Effector memory CD8-positive, alpha-beta T cell (primary cell): Measurements from ENCODE around the gene KLHDC10.
"Not testable (repeated sequence)": the region's sequence is repeated elsewhere in the genome, so short reads cannot be mapped to it uniquely, and the experiment has no call there.

Experiments used
- ATAC-seq: fragments of 150-1000 bp; cut with Tn5 transposase; replicated peaks from 2 replicates; pipeline ENCODE4 v1.10.0; 2021; ENCODE audit warnings: mild to moderate bottlenecking, moderate library complexity
- DNase-seq, 3 experiments: peaks; one replicate each; pipeline ENCODE4 v3.0.0; 2021
- H3K27ac Mint-ChIP-seq, 2 donors: one replicate each; pipeline ENCODE4 v1.8.0; 2022; ENCODE audit warnings: mild to moderate bottlenecking in 2 of 2, mixed read lengths in 2 of 2, moderate library complexity in 2 of 2
- H3K27me3 Mint-ChIP-seq, 2 donors: one replicate each; pipeline ENCODE4 v1.8.0; 2022; ENCODE audit warnings: mixed read lengths in 2 of 2
- H3K36me3 Mint-ChIP-seq: one replicate; pipeline ENCODE4 v1.8.0; 2022; ENCODE audit warnings: mild to moderate bottlenecking, moderate library complexity, mixed read lengths; ENCODE audit not compliant: insufficient read depth
- H3K4me1 Mint-ChIP-seq, 2 donors: one replicate each; pipeline ENCODE4 v1.8.0; 2022; ENCODE audit warnings: low read depth in 2 of 2, mixed read lengths in 2 of 2
- H3K4me3 Mint-ChIP-seq, 2 donors: one replicate each; pipeline ENCODE4 v1.8.0; 2022; ENCODE audit warnings: mild to moderate bottlenecking in 2 of 2, mixed read lengths in 2 of 2, moderate library complexity in 2 of 2
- H3K9me3 Mint-ChIP-seq, 2 donors: one replicate each; pipeline ENCODE4 v1.8.0; 2022; ENCODE audit warnings: mixed read lengths in 2 of 2
- total RNA-seq, 9 experiments: gene quantifications; one replicate each; lab custom pipeline; 2026; lab: John Stamatoyannopoulos, UW

KLHDC10 gene
- total RNA-seq, result 21.5 to 55.4 (median 40.6) reads per million in 9 experiments

GRCh38 chr7:130069978-130070860 lies at the start of gene KLHDC10:
Gene KLHDC10 (plus strand): TSS chr7:130070534. CDS start chr7:130070644, 110 bp downstream.
- DNase-seq (peak; percentile 94 to 97 (median 96)), ATAC-seq (peak; percentile 92)
- peaks cover 8% of the 10 kb centered on the region for H3K36me3 Mint-ChIP-seq
- peaks cover 5 to 7% of the 10 kb centered on the region in 2 donors for H3K27me3 Mint-ChIP-seq
- peaks cover 30 to 39% of the 10 kb centered on the region in 2 donors for H3K4me1 Mint-ChIP-seq
- H3K27ac Mint-ChIP-seq, result peak within 1 kb of the TSS; percentile 75 to 86
- no peaks in the 10 kb centered on the region for H3K9me3 Mint-ChIP-seq
- H3K4me3 Mint-ChIP-seq, result peak within 1 kb of the TSS; percentile 81 to 86

DNA sequence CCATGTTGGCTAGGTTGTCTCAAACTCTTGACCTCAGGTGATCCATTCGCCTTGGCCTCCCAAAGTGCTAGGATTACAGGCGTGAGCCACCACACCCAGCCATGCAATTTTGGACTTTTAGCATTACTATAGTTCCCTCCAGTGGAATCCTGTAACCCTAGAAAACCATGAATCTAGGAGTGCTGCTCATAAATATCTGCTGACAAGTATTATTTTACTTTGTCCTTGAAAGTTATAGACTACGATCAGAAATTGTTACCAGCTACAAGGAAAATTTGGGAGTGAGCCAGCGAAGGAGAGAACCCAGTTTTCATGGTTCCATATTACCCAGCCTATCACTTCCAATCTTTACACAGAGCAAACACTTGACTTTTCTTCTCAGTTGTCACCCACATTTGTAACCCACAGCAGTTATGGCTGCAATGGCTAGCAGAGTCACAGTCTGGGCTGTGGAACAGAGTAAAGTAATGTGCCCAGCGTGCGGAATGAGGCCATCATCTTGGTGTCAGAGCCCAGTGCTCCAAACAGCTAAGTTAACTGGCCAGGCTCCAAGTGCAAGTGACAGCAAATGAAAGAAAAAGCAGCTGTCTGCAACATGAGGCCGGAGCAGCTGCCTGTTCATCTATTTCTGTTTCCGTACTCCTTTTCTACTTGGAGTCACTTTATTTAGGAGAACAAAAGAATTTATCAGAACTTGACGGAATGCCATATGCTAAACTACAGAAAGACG lies 49.1 kb upstream of the KLHDC10 start:
- H3K9me3 Mint-ChIP-seq, result no peaks in the 10 kb centered on the region
- no peak overlapping the region for H3K4me3 Mint-ChIP-seq
- no peaks in the 10 kb centered on the region for H3K27me3 Mint-ChIP-seq
- H3K27ac Mint-ChIP-seq, result no peak overlapping the region
- no peaks in the 10 kb centered on the region for H3K4me1 Mint-ChIP-seq
- peaks cover 78% of the 10 kb centered on the region for H3K36me3 Mint-ChIP-seq
- no peak for DNase-seq
- no peak for ATAC-seq

DNA sequence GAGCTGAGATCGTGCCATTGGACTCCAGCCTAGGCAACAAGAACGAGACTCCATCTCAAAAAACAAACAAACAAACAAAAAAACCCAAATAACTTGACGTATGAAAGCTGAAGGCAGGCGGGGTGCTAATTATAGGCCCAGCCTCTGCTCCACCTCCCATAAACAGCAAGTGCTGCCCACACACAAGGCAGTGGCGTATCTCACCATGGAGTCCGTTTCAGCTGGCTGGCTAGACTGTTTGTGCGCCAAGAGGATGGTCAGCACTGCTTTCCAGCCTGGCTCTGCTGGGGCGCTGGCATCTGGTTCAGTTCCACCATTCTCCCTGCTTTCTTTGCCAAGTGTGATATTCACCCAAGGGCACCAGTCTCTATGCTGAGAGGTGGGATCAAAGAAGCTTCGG lies 48.2 kb upstream of the KLHDC10 start:
- DNase-seq (no peak), ATAC-seq (no peak)
- no peaks in the 10 kb centered on the region for H3K27me3 Mint-ChIP-seq
- no peaks in the 10 kb centered on the region for H3K9me3 Mint-ChIP-seq
- no peaks in the 10 kb centered on the region for H3K4me1 Mint-ChIP-seq
- no peak overlapping the region for H3K4me3 Mint-ChIP-seq
- H3K36me3 Mint-ChIP-seq, result peaks cover 86% of the 10 kb centered on the region
- H3K27ac Mint-ChIP-seq, result no peak overlapping the region

DNA sequence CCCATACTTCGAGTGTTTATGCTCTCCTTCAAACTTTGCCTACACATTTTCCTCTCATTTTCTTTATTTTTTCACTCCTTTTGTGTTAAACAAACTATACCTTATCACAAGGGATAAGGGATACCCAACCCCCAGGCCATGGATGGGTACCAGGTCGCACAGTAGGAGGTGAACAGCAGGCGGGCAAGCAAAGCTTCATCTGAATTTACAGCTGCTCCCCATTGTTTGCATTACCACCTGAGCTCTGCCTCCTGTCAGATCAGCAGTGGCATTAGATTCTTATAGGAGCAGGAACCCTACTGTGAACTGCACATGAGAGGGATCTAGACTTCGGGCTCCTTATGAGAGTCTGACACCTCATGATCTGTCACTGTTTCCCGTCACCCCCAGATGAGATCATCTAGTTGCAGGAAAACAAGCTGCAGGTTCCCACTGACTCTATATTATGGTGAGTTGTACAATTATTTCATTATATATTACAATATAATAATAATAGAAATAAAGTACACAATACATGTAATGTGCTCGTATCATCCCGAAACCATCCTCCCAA lies 47.6 kb upstream of the KLHDC10 start:
- no peaks in the 10 kb centered on the region for H3K27me3 Mint-ChIP-seq
- no peaks in the 10 kb centered on the region for H3K9me3 Mint-ChIP-seq
- no peaks in the 10 kb centered on the region for H3K4me1 Mint-ChIP-seq
- H3K27ac Mint-ChIP-seq, result no peak overlapping the region
- DNase-seq (no peak), ATAC-seq (no peak)
- H3K4me3 Mint-ChIP-seq, result no peak overlapping the region
- peaks cover 91% of the 10 kb centered on the region for H3K36me3 Mint-ChIP-seq

DNA sequence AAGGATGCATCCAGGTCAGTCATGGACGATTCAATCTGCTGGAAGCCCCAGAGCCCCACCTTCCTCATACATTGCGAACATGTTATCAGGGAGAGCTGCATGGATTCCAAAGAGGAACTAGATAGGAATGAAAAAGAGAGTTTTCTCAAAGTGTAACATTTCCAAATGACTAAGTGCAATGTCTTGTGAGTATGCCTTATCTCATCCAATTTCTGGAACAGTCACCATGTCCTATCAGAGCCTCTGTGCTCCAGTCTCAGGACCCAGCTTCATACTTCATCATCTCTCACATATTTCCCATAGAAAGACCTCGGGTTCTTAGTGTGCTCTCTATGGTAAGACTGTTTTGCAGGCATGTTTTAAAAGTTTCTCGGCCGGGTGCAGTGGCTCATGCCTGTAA lies 45.9 kb upstream of the KLHDC10 start:
- H3K36me3 Mint-ChIP-seq, result peaks cover 87% of the 10 kb centered on the region

DNA sequence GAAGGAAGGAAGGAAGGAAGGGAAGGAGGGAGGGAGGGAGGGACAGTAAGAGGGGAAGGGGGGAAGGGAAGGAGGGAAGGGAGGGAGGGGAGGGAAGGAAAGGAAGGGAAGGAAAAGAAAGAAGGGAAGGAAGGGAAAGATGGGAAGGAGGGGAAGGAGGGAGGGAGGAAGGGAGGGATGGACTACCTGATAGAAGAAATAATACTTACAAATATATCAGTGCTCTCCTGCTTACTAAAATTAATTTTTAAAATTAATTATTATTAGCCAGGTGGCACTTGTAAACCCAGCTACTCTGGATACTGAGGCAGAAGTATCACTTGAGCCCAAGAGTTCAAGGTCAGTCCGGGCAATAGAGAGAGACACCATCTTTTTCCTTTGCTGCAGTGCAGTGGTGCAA lies 37.6 kb upstream of the KLHDC10 start:
- DNase-seq, result no peak
- ATAC-seq, result no peak
- Mint-ChIP-seq H3K36me3 (peaks cover 50% of the 10 kb centered on the region), H3K4me1 (peaks cover 0 to 8% of the 10 kb centered on the region in 2 donors), H3K4me3 (no peak overlapping the region), H3K27ac (no peak overlapping the region), H3K27me3 (no peaks in the 10 kb centered on the region), H3K9me3 (no peaks in the 10 kb centered on the region)

More for the DNA sequence above, 45.9 kb upstream of the KLHDC10 start:
- H3K9me3 Mint-ChIP-seq, result no peaks in the 10 kb centered on the region
- H3K4me1 Mint-ChIP-seq, result no peaks in the 10 kb centered on the region
- H3K4me3 Mint-ChIP-seq, result no peak overlapping the region
- DNase-seq (no peak), ATAC-seq (no peak)
- H3K27ac Mint-ChIP-seq, result no peak overlapping the region
- H3K27me3 Mint-ChIP-seq, result no peaks in the 10 kb centered on the region

DNA sequence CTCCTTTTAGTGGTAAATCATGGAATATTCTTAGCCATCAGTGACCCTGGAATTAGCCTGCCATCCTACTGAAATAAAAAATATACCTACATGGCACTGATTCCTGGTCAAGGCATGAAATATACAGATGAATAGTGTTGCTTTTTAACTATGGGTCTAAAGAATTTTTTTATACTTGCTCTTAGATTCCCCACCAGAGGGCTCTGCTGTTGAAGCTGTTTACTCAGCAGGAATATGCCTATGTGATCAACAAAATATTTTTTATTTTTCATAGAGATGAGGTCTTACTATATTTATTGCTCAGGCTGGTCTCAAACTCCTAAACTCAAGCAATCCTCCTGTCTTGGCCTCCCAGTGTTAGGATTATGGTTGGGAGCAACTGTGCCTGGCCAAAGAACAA lies 32.6 kb upstream of the KLHDC10 start:
- peaks cover 62% of the 10 kb centered on the region for H3K36me3 Mint-ChIP-seq
- no peak overlapping the region for H3K27ac Mint-ChIP-seq

DNA sequence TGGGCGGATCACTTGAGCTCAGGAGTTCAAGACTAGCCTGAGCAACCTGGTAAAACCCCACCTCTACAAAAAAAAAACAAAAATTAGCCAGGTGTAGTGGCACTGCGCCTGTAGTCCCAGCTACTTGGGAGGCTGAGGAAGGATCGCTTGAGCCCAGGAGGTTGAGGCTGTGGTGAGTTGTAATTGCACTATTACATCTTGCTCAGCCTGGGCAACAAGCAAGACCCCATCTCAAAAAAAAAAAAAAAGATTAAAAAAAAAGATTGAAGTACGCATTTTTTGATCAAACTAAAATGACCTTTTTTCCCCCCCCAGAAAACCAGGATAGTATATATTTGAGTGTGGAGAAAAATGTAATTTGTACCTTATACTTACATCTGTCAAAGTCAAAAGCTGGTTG lies 29.8 kb upstream of the KLHDC10 start:
- H3K4me3 Mint-ChIP-seq, result no peak overlapping the region
- peaks cover 76% of the 10 kb centered on the region for H3K36me3 Mint-ChIP-seq
- H3K27ac Mint-ChIP-seq, result no peak overlapping the region
- DNase-seq (no peak), ATAC-seq (no peak)
- H3K9me3 Mint-ChIP-seq, result no peaks in the 10 kb centered on the region
- no peaks in the 10 kb centered on the region for H3K27me3 Mint-ChIP-seq
- H3K4me1 Mint-ChIP-seq, result peaks cover 0 to 4% of the 10 kb centered on the region in 2 donors

More for the DNA sequence above, 32.6 kb upstream of the KLHDC10 start:
- ATAC-seq (no peak), DNase-seq (no peak)
- H3K27me3 Mint-ChIP-seq, result no peaks in the 10 kb centered on the region
- H3K4me3 Mint-ChIP-seq, result no peak overlapping the region
- no peaks in the 10 kb centered on the region for H3K9me3 Mint-ChIP-seq
- peaks cover 0 to 4% of the 10 kb centered on the region in 2 donors for H3K4me1 Mint-ChIP-seq

DNA sequence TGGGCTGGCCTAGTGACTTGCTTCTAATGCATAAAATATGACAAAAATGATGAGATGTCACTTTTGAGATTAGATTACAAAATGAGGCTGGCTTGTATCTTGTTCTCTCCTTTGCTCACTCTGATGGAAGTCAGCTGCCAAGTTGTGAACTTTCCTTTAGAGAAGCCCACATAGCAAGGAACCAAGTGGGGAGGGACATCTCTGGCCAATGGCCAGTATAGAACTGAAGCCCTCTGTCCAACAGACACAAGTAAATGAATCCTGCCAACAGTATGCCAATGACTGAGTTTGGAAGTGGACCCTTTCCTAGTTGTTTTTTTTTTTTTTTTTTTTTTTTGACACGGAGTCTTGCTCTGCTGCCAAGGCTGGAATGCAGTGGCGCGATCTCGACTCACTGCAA lies 22.5 kb upstream of the KLHDC10 start:
- no peak for DNase-seq
- Mint-ChIP-seq H3K36me3 (peaks cover 36% of the 10 kb centered on the region), H3K9me3 (no peaks in the 10 kb centered on the region)

GRCh38 chr7:130048906-130049305 lies 21.4 kb upstream of the KLHDC10 start:
- ATAC-seq (no peak), DNase-seq (no peak)
- Mint-ChIP-seq H3K27me3 (no peaks in the 10 kb centered on the region), H3K27ac (no peak overlapping the region), H3K9me3 (no peaks in the 10 kb centered on the region), H3K36me3 (peaks cover 27% of the 10 kb centered on the region), H3K4me3 (no peak overlapping the region), H3K4me1 (peaks cover 5 to 6% of the 10 kb centered on the region in 2 donors)

More for the DNA sequence above, 22.5 kb upstream of the KLHDC10 start:
- ATAC-seq, result no peak
- Mint-ChIP-seq H3K4me3 (no peak overlapping the region), H3K4me1 (peaks cover 5 to 6% of the 10 kb centered on the region in 2 donors), H3K27me3 (no peaks in the 10 kb centered on the region), H3K27ac (no peak overlapping the region)

DNA sequence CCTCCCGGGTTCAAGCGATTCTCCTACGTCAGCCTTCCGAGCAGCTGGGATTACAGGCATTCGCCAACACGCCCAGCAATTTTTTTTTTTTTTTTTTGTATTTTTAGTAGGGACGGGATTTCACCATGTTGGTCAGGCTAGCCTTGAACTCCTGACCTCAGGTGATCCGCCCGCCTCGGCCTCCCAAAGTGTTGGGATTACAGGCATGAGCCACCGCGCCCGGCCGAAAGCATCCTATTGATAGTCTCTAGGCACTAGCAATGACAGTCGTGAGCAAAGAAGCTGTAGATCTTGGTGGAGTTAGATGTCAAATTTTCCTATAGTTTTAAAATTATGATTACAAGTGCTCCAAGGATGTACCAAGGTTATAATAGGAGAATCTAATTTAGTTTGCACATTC lies 18.1 kb upstream of the KLHDC10 start:
- peak overlapping the region in 1 of 2 donors; percentile 41 for H3K27ac Mint-ChIP-seq
- peak overlapping the region; percentile 29 to 44 for H3K4me3 Mint-ChIP-seq
- H3K9me3 Mint-ChIP-seq, H3K27me3 Mint-ChIP-seq, ATAC-seq, H3K4me1 Mint-ChIP-seq, DNase-seq: not testable (repeated sequence)
- peaks cover 17% of the 10 kb centered on the region for H3K36me3 Mint-ChIP-seq

- H3K36me3 Mint-ChIP-seq, H3K4me3 Mint-ChIP-seq, DNase-seq, H3K4me1 Mint-ChIP-seq, H3K27ac Mint-ChIP-seq, ATAC-seq, H3K9me3 Mint-ChIP-seq: not testable (repeated sequence)
- peaks cover 0 to 13% of the 10 kb centered on the region in 2 donors for H3K27me3 Mint-ChIP-seq
These were observed 15.1 kb upstream of the KLHDC10 start for GRCh38 chr7:130055198-130055597.

DNA sequence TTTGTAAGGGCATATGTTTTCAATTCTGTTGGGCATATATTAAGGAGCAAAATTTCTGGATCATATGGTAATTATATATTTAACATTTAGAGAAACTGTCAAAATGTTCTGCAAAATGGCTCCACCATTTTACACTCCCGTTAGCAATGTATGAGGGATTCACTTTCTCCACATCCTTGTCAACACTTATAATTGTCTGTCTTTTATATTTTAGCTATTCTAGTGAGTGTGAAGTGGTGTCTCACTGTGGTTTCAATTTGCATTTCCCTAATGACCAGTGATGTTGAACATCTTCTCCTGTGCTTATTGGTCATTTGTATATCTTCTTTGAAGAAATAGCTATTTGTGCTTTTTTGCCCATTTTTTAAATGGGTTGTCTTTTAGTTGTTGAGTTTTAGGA lies 8.1 kb upstream of the KLHDC10 start:
- H3K4me3 Mint-ChIP-seq, result no peak overlapping the region
- no peaks in the 10 kb centered on the region for H3K9me3 Mint-ChIP-seq
- H3K4me1 Mint-ChIP-seq, result no peaks in the 10 kb centered on the region
- peaks cover 4% of the 10 kb centered on the region for H3K36me3 Mint-ChIP-seq
- peaks cover 10 to 36% of the 10 kb centered on the region in 2 donors for H3K27me3 Mint-ChIP-seq
- H3K27ac Mint-ChIP-seq, result no peak overlapping the region
- no peak for ATAC-seq
- DNase-seq, result no peak
